HepG2 (cell line): ENCODE data around the gene LIMK2. TPM values are rescaled to one million over a fixed set of nuclear protein-coding genes. Genes with fewer than 3 reads are reported as not detected.

Experiments
- HOXA9 ChIP-seq: sonication (generic); formaldehyde crosslinking; IDR thresholded peaks from 2 replicates; pipeline ENCODE4 v1.8.1; 2022; ENCODE audit warnings: missing genetic modification reagents, mild to moderate bottlenecking, moderate library complexity, borderline replicate concordance
- KLF9 ChIP-seq: IDR thresholded peaks from 2 replicates; pipeline ENCODE4 v1.6.1; 2016; ENCODE audit warnings: low read depth
- POLR2AphosphoS2 ChIP-seq: IDR thresholded peaks from 2 replicates; pipeline ENCODE4 v1.6.1; 2011; ENCODE audit warnings: low read depth, low read length, improper control_type of control experiment
- TBP ChIP-seq: sonication (generic); formaldehyde crosslinking; IDR thresholded peaks from 2 replicates; pipeline ENCODE4 v1.5.0; 2020; ENCODE audit warnings: missing genetic modification reagents
- ZFYVE20 ChIP-seq: sonication (generic); formaldehyde crosslinking; IDR thresholded peaks from 2 replicates; pipeline ENCODE4 v1.8.0; 2023; ENCODE audit warnings: low read depth, mild to moderate bottlenecking, moderate library complexity, missing genetic modification reagents, borderline replicate concordance
- ZNF264 ChIP-seq: sonication (generic); formaldehyde crosslinking; IDR thresholded peaks from 2 replicates; pipeline ENCODE4 v1.4.0; 2020; ENCODE audit warnings: missing genetic modification reagents
- ZNF615 ChIP-seq: sonication (generic); formaldehyde crosslinking; IDR thresholded peaks from 2 replicates; pipeline ENCODE4 v1.5.0; 2020; ENCODE audit warnings: mild to moderate bottlenecking, missing genetic modification reagents, borderline replicate concordance
- polyA plus RNA-seq, 8 experiments: library from polyadenylated mRNA; depleted of rRNA in 3 of 8; stranded (reverse) in 7 of 8; unstranded in 1 of 8; fragments of >200 nt; fragmentation: Illumina TruSeq in 4 of 8; extraction: Trizol in 4 of 8; gene quantifications; 2 replicates each; pipeline versions ENCODE4 v1.2.1 to v1.2.3, GENCODE V29; 2011 to 2016; ENCODE audit warnings: low read depth in 4 of 8, missing spikeins in 1 of 8, mixed read lengths in 1 of 8; ENCODE audit not compliant: insufficient read depth in 1 of 8
- total RNA-seq, 5 experiments: library from RNA; depleted of rRNA; stranded (reverse); fragments of >200 nt; fragmentation: Illumina TruSeq; extraction: Trizol; gene quantifications; 2 replicates each; pipeline ENCODE4 v1.2.3, GENCODE V29; 2016; ENCODE audit warnings: low read depth in 1 of 5
- TF ChIP-seq, protein P1 (sequence below): sonication (generic); formaldehyde crosslinking; IDR thresholded peaks from 2 replicates; pipeline ENCODE4 v1.4.0; 2020; ENCODE audit warnings: missing genetic modification reagents, borderline replicate concordance
- TF ChIP-seq, protein P2 (sequence below): sonication (generic); formaldehyde crosslinking; IDR thresholded peaks from 2 replicates; pipeline ENCODE4 v1.4.0; 2020; ENCODE audit warnings: mild to moderate bottlenecking, missing genetic modification reagents, borderline replicate concordance
- TF ChIP-seq, protein P3 (sequence below): fragments of 450-650 bp; IDR thresholded peaks from 2 replicates; pipeline ENCODE4 v1.6.1; 2017; ENCODE audit warnings: mild to moderate bottlenecking
- TF ChIP-seq, protein P4 (sequence below): sonication (generic); formaldehyde crosslinking; IDR thresholded peaks from 2 replicates; pipeline ENCODE4 v1.4.0; 2020; ENCODE audit warnings: missing genetic modification reagents
- TF ChIP-seq, protein P5 (sequence below): sonication (generic); formaldehyde crosslinking; IDR thresholded peaks from 2 replicates; pipeline ENCODE4 v1.8.1; 2022; ENCODE audit warnings: mild to moderate bottlenecking, missing genetic modification reagents

LIMK2 gene
- total and polyA plus RNA-seq, 2 of the 13 experiments (the other 11 are each of a cell fraction or from before 2014, with no cell fraction given), result 20.9 to 29.8 TPM

DNA sequence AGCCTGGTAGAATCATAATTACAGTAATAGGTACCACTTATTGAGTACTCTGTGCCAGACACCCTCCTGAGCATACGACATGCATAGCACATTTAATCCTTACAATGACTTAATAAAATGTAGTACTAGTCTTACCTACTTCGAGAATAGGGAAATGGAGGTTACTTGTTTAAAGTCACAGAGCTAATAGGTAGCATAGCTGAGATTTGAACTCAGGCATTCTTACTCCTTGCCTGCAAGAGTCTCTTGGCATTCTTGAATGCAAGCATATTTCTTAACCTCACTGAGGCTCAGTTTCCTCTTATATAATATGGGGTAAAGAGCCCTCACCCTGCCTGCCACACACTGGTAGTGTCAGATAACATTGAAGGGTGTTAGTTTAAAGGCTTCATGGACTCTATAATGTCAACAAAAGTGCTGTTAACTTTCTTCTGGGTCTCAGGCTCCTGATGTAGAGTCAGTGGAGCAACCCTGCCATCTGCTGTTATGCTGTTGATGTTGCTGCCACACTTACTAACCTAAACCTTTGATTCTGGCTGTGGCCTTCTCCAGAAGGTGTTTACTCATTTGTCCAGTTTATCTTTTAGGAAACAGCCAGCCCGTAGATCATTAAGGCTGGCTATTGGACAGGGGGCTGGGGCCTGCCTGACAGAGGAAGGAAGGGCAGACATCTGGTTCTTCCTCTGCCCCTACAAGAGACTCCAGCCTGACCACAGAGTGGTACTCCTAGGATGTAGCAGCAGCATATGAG lies 18.9 kb downstream of the LIMK2 start (continued):
- TF ChIP-seq, protein P1, sequence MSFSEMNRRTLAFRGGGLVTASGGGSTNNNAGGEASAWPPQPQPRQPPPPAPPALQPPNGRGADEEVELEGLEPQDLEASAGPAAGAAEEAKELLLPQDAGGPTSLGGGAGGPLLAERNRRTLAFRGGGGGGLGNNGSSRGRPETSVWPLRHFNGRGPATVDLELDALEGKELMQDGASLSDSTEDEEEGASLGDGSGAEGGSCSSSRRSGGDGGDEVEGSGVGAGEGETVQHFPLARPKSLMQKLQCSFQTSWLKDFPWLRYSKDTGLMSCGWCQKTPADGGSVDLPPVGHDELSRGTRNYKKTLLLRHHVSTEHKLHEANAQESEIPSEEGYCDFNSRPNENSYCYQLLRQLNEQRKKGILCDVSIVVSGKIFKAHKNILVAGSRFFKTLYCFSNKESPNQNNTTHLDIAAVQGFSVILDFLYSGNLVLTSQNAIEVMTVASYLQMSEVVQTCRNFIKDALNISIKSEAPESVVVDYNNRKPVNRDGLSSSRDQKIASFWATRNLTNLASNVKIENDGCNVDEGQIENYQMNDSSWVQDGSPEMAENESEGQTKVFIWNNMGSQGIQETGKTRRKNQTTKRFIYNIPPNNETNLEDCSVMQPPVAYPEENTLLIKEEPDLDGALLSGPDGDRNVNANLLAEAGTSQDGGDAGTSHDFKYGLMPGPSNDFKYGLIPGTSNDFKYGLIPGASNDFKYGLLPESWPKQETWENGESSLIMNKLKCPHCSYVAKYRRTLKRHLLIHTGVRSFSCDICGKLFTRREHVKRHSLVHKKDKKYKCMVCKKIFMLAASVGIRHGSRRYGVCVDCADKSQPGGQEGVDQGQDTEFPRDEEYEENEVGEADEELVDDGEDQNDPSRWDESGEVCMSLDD (CRISPR knock-in tag), result no peak
- TF ChIP-seq, protein P2, sequence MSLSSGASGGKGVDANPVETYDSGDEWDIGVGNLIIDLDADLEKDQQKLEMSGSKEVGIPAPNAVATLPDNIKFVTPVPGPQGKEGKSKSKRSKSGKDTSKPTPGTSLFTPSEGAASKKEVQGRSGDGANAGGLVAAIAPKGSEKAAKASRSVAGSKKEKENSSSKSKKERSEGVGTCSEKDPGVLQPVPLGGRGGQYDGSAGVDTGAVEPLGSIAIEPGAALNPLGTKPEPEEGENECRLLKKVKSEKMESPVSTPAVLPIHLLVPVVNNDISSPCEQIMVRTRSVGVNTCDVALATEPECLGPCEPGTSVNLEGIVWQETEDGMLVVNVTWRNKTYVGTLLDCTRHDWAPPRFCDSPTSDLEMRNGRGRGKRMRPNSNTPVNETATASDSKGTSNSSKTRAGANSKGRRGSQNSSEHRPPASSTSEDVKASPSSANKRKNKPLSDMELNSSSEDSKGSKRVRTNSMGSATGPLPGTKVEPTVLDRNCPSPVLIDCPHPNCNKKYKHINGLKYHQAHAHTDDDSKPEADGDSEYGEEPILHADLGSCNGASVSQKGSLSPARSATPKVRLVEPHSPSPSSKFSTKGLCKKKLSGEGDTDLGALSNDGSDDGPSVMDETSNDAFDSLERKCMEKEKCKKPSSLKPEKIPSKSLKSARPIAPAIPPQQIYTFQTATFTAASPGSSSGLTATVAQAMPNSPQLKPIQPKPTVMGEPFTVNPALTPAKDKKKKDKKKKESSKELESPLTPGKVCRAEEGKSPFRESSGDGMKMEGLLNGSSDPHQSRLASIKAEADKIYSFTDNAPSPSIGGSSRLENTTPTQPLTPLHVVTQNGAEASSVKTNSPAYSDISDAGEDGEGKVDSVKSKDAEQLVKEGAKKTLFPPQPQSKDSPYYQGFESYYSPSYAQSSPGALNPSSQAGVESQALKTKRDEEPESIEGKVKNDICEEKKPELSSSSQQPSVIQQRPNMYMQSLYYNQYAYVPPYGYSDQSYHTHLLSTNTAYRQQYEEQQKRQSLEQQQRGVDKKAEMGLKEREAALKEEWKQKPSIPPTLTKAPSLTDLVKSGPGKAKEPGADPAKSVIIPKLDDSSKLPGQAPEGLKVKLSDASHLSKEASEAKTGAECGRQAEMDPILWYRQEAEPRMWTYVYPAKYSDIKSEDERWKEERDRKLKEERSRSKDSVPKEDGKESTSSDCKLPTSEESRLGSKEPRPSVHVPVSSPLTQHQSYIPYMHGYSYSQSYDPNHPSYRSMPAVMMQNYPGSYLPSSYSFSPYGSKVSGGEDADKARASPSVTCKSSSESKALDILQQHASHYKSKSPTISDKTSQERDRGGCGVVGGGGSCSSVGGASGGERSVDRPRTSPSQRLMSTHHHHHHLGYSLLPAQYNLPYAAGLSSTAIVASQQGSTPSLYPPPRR (CRISPR knock-in tag), result no peak
- TF ChIP-seq, protein P3, sequence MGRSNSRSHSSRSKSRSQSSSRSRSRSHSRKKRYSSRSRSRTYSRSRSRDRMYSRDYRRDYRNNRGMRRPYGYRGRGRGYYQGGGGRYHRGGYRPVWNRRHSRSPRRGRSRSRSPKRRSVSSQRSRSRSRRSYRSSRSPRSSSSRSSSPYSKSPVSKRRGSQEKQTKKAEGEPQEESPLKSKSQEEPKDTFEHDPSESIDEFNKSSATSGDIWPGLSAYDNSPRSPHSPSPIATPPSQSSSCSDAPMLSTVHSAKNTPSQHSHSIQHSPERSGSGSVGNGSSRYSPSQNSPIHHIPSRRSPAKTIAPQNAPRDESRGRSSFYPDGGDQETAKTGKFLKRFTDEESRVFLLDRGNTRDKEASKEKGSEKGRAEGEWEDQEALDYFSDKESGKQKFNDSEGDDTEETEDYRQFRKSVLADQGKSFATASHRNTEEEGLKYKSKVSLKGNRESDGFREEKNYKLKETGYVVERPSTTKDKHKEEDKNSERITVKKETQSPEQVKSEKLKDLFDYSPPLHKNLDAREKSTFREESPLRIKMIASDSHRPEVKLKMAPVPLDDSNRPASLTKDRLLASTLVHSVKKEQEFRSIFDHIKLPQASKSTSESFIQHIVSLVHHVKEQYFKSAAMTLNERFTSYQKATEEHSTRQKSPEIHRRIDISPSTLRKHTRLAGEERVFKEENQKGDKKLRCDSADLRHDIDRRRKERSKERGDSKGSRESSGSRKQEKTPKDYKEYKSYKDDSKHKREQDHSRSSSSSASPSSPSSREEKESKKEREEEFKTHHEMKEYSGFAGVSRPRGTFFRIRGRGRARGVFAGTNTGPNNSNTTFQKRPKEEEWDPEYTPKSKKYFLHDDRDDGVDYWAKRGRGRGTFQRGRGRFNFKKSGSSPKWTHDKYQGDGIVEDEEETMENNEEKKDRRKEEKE, result no peak
- no peak for TF ChIP-seq ZNF264 (CRISPR knock-in tag)
- TF ChIP-seq, protein P4, sequence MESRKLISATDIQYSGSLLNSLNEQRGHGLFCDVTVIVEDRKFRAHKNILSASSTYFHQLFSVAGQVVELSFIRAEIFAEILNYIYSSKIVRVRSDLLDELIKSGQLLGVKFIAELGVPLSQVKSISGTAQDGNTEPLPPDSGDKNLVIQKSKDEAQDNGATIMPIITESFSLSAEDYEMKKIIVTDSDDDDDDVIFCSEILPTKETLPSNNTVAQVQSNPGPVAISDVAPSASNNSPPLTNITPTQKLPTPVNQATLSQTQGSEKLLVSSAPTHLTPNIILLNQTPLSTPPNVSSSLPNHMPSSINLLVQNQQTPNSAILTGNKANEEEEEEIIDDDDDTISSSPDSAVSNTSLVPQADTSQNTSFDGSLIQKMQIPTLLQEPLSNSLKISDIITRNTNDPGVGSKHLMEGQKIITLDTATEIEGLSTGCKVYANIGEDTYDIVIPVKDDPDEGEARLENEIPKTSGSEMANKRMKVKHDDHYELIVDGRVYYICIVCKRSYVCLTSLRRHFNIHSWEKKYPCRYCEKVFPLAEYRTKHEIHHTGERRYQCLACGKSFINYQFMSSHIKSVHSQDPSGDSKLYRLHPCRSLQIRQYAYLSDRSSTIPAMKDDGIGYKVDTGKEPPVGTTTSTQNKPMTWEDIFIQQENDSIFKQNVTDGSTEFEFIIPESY (CRISPR knock-in tag), result no peak
- no peak for TF ChIP-seq POLR2AphosphoS2
- no peak for TF ChIP-seq ZFYVE20
- TF ChIP-seq, protein P5, sequence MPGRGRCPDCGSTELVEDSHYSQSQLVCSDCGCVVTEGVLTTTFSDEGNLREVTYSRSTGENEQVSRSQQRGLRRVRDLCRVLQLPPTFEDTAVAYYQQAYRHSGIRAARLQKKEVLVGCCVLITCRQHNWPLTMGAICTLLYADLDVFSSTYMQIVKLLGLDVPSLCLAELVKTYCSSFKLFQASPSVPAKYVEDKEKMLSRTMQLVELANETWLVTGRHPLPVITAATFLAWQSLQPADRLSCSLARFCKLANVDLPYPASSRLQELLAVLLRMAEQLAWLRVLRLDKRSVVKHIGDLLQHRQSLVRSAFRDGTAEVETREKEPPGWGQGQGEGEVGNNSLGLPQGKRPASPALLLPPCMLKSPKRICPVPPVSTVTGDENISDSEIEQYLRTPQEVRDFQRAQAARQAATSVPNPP, result 0 out of 2 replicates have a peak, but pooled peaks have one; percentile 26
- no peak for TF ChIP-seq TBP (CRISPR knock-in tag)
- TF ChIP-seq ZNF615, result no peak
- no peak for TF ChIP-seq HOXA9
- TF ChIP-seq KLF9 (CRISPR knock-in tag), result no peak
